ENCODE data around the gene ZNF576. TPM values are rescaled to one million over a fixed set of nuclear protein-coding genes. Genes with fewer than 3 reads are reported as not detected.
A peak's percentile ranks its signal among the peaks of the same experiment; 100 is the strongest.

Gene ZNF576
- total and polyA plus RNA-seq, 9 of the 15 experiments (the other 6 are each of a cell fraction or from before 2014, with no cell fraction given) = 6.8 to 18.2 (median 12.2) TPM

DNA sequence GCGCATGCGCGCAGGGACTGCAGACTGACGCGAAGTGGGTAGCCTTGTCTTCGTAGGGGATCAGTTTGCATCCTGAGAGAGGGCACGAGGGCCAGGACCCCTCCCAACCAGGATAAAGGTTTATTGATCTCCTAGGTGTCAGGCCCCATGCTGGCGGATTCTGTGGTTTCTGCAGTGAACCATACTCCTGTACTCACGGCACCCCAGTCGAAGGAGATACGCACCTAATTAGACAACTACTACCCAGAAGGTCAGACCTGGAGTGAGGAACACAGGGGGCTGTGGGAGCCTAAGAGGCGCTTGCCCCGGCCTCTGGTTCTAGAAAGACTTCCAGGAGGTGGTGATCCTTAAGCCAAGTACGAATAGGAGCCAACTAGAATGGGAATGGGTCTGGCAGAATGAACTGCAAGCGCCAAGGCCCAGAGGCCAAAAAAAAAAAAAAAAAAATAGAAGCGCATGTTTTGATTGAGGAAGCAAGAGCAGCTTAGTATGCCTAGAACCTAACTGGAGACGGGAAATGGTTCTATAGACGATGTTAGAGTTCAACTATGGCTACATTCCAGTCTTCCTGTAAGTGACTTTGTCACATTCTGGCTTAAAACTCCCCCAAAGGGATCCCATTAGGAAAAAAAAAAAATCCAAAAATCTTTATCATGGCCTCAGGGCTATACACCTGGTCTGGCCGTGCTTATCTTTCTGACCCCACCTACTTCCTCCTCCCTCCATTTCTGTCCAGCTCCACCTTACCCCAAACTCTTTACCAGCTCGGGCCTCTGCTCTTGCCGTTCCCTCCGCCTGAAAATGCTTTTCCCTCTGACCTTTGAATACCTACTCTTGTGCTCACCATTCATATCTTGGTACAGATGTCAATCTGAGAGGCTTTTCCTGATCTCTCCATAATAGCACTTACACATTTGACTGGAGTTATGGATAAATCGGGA lies 23.9 kb downstream of the ZNF576 start (continued):
- TF ChIP-seq, protein P1, sequence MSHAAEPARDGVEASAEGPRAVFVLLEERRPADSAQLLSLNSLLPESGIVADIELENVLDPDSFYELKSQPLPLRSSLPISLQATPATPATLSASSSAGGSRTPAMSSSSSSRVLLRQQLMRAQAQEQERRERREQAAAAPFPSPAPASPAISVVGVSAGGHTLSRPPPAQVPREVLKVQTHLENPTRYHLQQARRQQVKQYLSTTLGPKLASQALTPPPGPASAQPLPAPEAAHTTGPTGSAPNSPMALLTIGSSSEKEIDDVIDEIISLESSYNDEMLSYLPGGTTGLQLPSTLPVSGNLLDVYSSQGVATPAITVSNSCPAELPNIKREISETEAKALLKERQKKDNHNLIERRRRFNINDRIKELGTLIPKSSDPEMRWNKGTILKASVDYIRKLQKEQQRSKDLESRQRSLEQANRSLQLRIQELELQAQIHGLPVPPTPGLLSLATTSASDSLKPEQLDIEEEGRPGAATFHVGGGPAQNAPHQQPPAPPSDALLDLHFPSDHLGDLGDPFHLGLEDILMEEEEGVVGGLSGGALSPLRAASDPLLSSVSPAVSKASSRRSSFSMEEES (CRISPR knock-in tag; IDR thresholded peaks at IDR 0.05) = no peak
- no peak for TF ChIP-seq SIRT6 (IDR thresholded peaks at IDR 0.05; ENCODE audit: low read depth, low read length)
- no peak for TF ChIP-seq ZNF239 (CRISPR knock-in tag; IDR thresholded peaks at IDR 0.05)
- TF ChIP-seq CBX2 (IDR thresholded peaks at IDR 0.05; ENCODE audit: insufficient read depth, low read length, poor library complexity, severe bottlenecking) = no peak
- TF ChIP-seq PPARD (CRISPR knock-in tag; IDR thresholded peaks at IDR 0.05) = no peak
- no peak for TF ChIP-seq OTX1 (CRISPR knock-in tag; IDR thresholded peaks at IDR 0.05)
- TF ChIP-seq SMAD3 (CRISPR knock-in tag; conservative IDR thresholded peaks at IDR 0.05) = no peak
- no peak for TF ChIP-seq ZNF780A (CRISPR knock-in tag; IDR thresholded peaks at IDR 0.05)
- TF ChIP-seq SRF (CRISPR knock-in tag; IDR thresholded peaks at IDR 0.05) = no peak
- TF ChIP-seq, protein P2, sequence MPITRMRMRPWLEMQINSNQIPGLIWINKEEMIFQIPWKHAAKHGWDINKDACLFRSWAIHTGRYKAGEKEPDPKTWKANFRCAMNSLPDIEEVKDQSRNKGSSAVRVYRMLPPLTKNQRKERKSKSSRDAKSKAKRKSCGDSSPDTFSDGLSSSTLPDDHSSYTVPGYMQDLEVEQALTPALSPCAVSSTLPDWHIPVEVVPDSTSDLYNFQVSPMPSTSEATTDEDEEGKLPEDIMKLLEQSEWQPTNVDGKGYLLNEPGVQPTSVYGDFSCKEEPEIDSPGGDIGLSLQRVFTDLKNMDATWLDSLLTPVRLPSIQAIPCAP (CRISPR knock-in tag; IDR thresholded peaks at IDR 0.05; ENCODE audit: borderline replicate concordance) = no peak
- TF ChIP-seq EP300 (IDR thresholded peaks at IDR 0.05; ENCODE audit: low read length) = peak; percentile 49; the same call in 1 of the 2 replicates
- TF ChIP-seq BRD9 (IDR thresholded peaks at IDR 0.05; ENCODE audit: low read depth, partially characterized antibody) = peak; percentile 30
- TF ChIP-seq PHB2 (IDR thresholded peaks at IDR 0.05; ENCODE audit: low read depth) = peak; percentile 38; the same call in 1 of the 2 replicates
- peak in 1 of 2 experiments; percentile 35; a peak in 1 of 4 replicates for TF ChIP-seq RCOR1 (IDR thresholded peaks at IDR 0.05; ENCODE audit: borderline replicate concordance in 1 of 2, low read depth in 2 of 2, low read length in 2 of 2)
- TF ChIP-seq ZNF589 (CRISPR knock-in tag; IDR thresholded peaks at IDR 0.05; ENCODE audit: low read depth) = peak; percentile 19; the same call in 1 of the 2 replicates
- peak; percentile 22; the same call in 1 of the 2 replicates for TF ChIP-seq SP1 (CRISPR knock-in tag; IDR thresholded peaks at IDR 0.05)
- peak; percentile 74 for TF ChIP-seq TAL1 (IDR thresholded peaks at IDR 0.05)
- no peak for TF ChIP-seq MXI1 (IDR thresholded peaks at IDR 0.05; ENCODE audit: low read depth, low read length)
- TF ChIP-seq, protein P3, sequence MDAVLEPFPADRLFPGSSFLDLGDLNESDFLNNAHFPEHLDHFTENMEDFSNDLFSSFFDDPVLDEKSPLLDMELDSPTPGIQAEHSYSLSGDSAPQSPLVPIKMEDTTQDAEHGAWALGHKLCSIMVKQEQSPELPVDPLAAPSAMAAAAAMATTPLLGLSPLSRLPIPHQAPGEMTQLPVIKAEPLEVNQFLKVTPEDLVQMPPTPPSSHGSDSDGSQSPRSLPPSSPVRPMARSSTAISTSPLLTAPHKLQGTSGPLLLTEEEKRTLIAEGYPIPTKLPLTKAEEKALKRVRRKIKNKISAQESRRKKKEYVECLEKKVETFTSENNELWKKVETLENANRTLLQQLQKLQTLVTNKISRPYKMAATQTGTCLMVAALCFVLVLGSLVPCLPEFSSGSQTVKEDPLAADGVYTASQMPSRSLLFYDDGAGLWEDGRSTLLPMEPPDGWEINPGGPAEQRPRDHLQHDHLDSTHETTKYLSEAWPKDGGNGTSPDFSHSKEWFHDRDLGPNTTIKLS (IDR thresholded peaks at IDR 0.05; ENCODE audit: borderline replicate concordance, low read depth) = 0 out of 2 replicates have a peak, but pooled peaks have one; percentile 5
- TF ChIP-seq, protein P4, sequence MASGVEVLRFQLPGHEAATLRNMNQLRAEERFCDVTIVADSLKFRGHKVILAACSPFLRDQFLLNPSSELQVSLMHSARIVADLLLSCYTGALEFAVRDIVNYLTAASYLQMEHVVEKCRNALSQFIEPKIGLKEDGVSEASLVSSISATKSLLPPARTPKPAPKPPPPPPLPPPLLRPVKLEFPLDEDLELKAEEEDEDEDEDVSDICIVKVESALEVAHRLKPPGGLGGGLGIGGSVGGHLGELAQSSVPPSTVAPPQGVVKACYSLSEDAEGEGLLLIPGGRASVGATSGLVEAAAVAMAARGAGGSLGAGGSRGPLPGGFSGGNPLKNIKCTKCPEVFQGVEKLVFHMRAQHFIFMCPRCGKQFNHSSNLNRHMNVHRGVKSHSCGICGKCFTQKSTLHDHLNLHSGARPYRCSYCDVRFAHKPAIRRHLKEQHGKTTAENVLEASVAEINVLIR (CRISPR knock-in tag; IDR thresholded peaks at IDR 0.05) = no peak
- TF ChIP-seq MEF2A (IDR thresholded peaks at IDR 0.05; ENCODE audit: control insufficient read depth, low read depth, low read length) = no peak
- peak; percentile 61; the same call in 1 of the 2 replicates for TF ChIP-seq ZNF384 (IDR thresholded peaks at IDR 0.05; ENCODE audit: low read depth, low read length)
- TF ChIP-seq ZNF134 (CRISPR knock-in tag; conservative IDR thresholded peaks at IDR 0.05) = no peak
- peak; percentile 56 for TF ChIP-seq CBFA2T2 (conservative IDR thresholded peaks at IDR 0.05)
